CD14-positive monocyte (primary cell): ENCODE measurements around the gene EZH2. TPM values are rescaled to one million over a fixed set of nuclear protein-coding genes. Genes with fewer than 3 reads are reported as not detected.

ENCODE experiments used
- DNase-seq, 3 donors: peaks; one replicate each; pipeline ENCODE4 v3.0.0-alpha.2; 2011 to 2022
- H2AFZ ChIP-seq: 2 replicates; pipeline ENCODE4 v1.6.0; 2012; ENCODE audit warnings: mild to moderate bottlenecking, low read depth, low read length, inconsistent platforms; ENCODE audit not compliant: insufficient read depth, poor library complexity, severe bottlenecking
- H3K27ac ChIP-seq, 2 donors: 1 replicate in 1 of 2; 2 replicates in 1 of 2; pipeline ENCODE4 v1.5.1; 2012 to 2013; ENCODE audit warnings: low read length in 2 of 2, control low read depth in 1 of 2, inconsistent platforms in 1 of 2, low read depth in 1 of 2, mild to moderate bottlenecking in 1 of 2
- H3K27me3 ChIP-seq, 2 donors: one replicate each; pipeline versions ENCODE4 v1.6.0 to v1.6.1; 2011 to 2013; ENCODE audit warnings: low read length in 2 of 2; ENCODE audit not compliant: control insufficient read depth in 2 of 2, insufficient read depth in 2 of 2
- H3K36me3 ChIP-seq, 2 donors: replicated peaks in 1 of 2; 1 replicate in 1 of 2; 2 replicates in 1 of 2; pipeline versions ENCODE4 v1.5.1 to v1.6.1; 2012 to 2013; ENCODE audit warnings: low read length in 2 of 2, control low read depth in 1 of 2, inconsistent platforms in 1 of 2, mild to moderate bottlenecking in 1 of 2; ENCODE audit not compliant: insufficient read depth in 2 of 2, control insufficient read depth in 1 of 2
- H3K4me1 ChIP-seq, 2 donors: 1 replicate in 1 of 2; 2 replicates in 1 of 2; pipeline versions ENCODE4 v1.5.1 to v1.6.1; 2012 to 2013; ENCODE audit warnings: low read length in 2 of 2, control low read depth in 1 of 2, inconsistent platforms in 1 of 2, mild to moderate bottlenecking in 1 of 2, moderate library complexity in 1 of 2; ENCODE audit not compliant: insufficient read depth in 2 of 2, control insufficient read depth in 1 of 2
- H3K4me2 ChIP-seq: replicated peaks from 2 replicates; pipeline ENCODE3; 2012; ENCODE audit warnings: low read length, moderate library complexity, mild to moderate bottlenecking; ENCODE audit not compliant: poor library complexity, severe bottlenecking; ENCODE audit errors: extremely low read depth
- H3K4me3 ChIP-seq, 3 experiments: fragments of 200-600 bp in 1 of 3; sonication (generic) in 1 of 3; replicated peaks in 1 of 3; 1 replicate in 2 of 3; 2 replicates in 1 of 3; pipeline ENCODE4 v1.5.1; 2011 to 2013; ENCODE audit warnings: low read length in 3 of 3, mild to moderate bottlenecking in 3 of 3, control low read depth in 2 of 3, low read depth in 2 of 3, inconsistent platforms in 1 of 3, moderate library complexity in 1 of 3
- H3K79me2 ChIP-seq: 2 replicates; pipeline ENCODE4 v1.6.0; 2012; ENCODE audit warnings: mild to moderate bottlenecking, control low read depth, inconsistent platforms, low read length, moderate library complexity; ENCODE audit not compliant: insufficient read depth
- H3K9ac ChIP-seq: 2 replicates; pipeline ENCODE4 v1.6.0; 2017; ENCODE audit warnings: low read length, mild to moderate bottlenecking; ENCODE audit not compliant: insufficient read depth, poor library complexity, severe bottlenecking
- H3K9me3 ChIP-seq, 2 donors: replicated peaks in 1 of 2; 1 replicate in 1 of 2; 2 replicates in 1 of 2; pipeline versions ENCODE4 v1.5.1 to v1.6.1; 2012 to 2013; ENCODE audit warnings: low read length in 2 of 2, control low read depth in 1 of 2; ENCODE audit not compliant: control insufficient read depth in 1 of 2, insufficient read depth in 1 of 2
- H4K20me1 ChIP-seq: 2 replicates; pipeline ENCODE4 v1.6.0; 2012; ENCODE audit warnings: mild to moderate bottlenecking, low read length, control low read depth, moderate library complexity; ENCODE audit not compliant: insufficient read depth
- H3K27ac Mint-ChIP-seq, 7 donors: one replicate each; pipeline ENCODE4 v1.8.0; 2020; ENCODE audit warnings: mild to moderate bottlenecking in 7 of 7, mixed read lengths in 7 of 7, moderate library complexity in 6 of 7, inconsistent platforms in 2 of 7
- H3K27me3 Mint-ChIP-seq, 3 donors: one replicate each; pipeline ENCODE4 v1.8.0; 2021 to 2022; ENCODE audit warnings: low read depth in 3 of 3, mild to moderate bottlenecking in 3 of 3, mixed read lengths in 3 of 3, moderate library complexity in 3 of 3, inconsistent platforms in 1 of 3
- H3K36me3 Mint-ChIP-seq, 2 donors: one replicate each; pipeline ENCODE4 v1.8.0; 2020; ENCODE audit warnings: mixed read lengths in 2 of 2, inconsistent platforms in 1 of 2, mild to moderate bottlenecking in 1 of 2
- H3K4me1 Mint-ChIP-seq: one replicate; pipeline ENCODE4 v1.8.0; 2020; ENCODE audit warnings: mild to moderate bottlenecking, mixed read lengths
- H3K4me3 Mint-ChIP-seq, 2 donors: one replicate each; pipeline ENCODE4 v1.8.0; 2020; ENCODE audit warnings: mild to moderate bottlenecking in 2 of 2, mixed read lengths in 2 of 2, moderate library complexity in 1 of 2
- H3K9me3 Mint-ChIP-seq, 7 donors: one replicate each; pipeline ENCODE4 v1.8.0; 2020 to 2022; ENCODE audit warnings: mixed read lengths in 7 of 7, mild to moderate bottlenecking in 6 of 7, moderate library complexity in 6 of 7, inconsistent platforms in 2 of 7
- WGBS: methylation state at CpG from one replicate; pipeline ENCODE4 v1.1.5; 2013; ENCODE audit warnings: missing lambda C conversion rate; ENCODE audit not compliant: insufficient coverage; 5-methylcytosine and 5-hydroxymethylcytosine counted together
- intact Hi-C, 2 donors: fragments of 100-400 bp; cut with micrococcal nuclease; formaldehyde crosslinking; loops; one replicate each; pipeline versions ENCODE4 v1.15.0 to v1.15.1; 2023
- polyA plus RNA-seq, 3 donors: library from polyadenylated mRNA; depleted of rRNA in 1 of 3; unstranded in 2 of 3; stranded (reverse) in 1 of 3; fragments of 300-500 nt in 2 of 3; fragments of >200 nt in 1 of 3; fragmentation: Illumina TruSeq in 2 of 3; gene quantifications; 1 replicate in 2 of 3; 2 replicates in 1 of 3; pipeline ENCODE4 v1.2.3, GENCODE V29; 2012 to 2021
- TF ChIP-seq, protein P1 (sequence below): fragments of 200-600 bp; IDR thresholded peaks from one replicate; pipeline ENCODE4 v1.8.0; 2022; ENCODE audit warnings: antibody characterized with exemption, mild to moderate bottlenecking

EZH2 gene
- polyA plus RNA-seq, 3 donors, result 1.3 to 6.1 (median 1.6) TPM

DNA sequence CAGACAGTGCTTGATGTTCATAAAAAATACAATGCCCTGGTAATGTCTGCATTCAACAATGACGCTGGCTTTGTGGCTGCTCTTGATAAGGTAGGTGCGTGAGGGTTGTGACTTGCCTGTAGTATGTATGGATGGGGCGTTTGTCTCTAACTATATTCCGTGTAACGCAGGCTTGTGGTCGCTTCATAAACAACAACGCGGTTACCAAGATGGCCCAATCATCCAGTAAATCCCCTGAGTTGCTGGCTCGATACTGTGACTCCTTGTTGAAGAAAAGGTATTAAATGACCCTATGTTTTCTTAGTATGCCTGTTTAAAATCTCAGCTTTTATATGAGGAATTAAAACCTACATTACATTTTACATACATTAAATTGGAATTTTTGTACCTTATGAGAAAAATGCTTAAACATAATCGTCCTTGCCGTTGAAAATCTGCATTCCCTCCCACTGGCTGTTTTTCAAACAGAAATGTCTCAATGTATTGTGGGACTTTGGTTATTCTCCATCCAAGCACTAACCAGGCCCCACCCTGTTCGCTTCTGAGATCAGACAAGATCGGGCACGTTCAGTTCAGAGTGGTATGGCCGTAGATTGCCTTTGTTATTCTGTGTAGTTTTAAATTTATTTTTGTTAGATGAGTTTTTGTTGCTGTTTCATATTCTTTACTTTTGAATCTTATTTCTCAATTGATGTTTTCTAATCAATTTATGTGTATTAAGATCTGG is 100.1 kb downstream of the EZH2 start:
- intact Hi-C loops, result no loop called here
- Histone ChIP-seq H3K4me1 (no peaks in the 10 kb centered on the region), H3K36me3 (peaks cover 92 to 100% of the 10 kb centered on the region in 2 donors), H3K4me3 (no peak overlapping the region), H3K4me2 (no peak overlapping the region), H4K20me1 (no peaks in the 10 kb centered on the region), H2AFZ (no peak overlapping the region), H3K9ac (no peak overlapping the region), H3K27ac (no peak overlapping the region), H3K9me3 (no peaks in the 10 kb centered on the region), H3K79me2 (no peaks in the 10 kb centered on the region), H3K27me3 (no peaks in the 10 kb centered on the region)
- no peak for DNase-seq
- Mint-ChIP-seq H3K4me1 (no peaks in the 10 kb centered on the region), H3K4me3 (no peak overlapping the region), H3K36me3 (peaks cover 77 to 89% of the 10 kb centered on the region in 2 donors), H3K9me3 (peaks cover 0 to 2% (median 0%) of the 10 kb centered on the region in 7 donors), H3K27ac (no peak overlapping the region), H3K27me3 (no peaks in the 10 kb centered on the region)
- TF ChIP-seq, protein P1, sequence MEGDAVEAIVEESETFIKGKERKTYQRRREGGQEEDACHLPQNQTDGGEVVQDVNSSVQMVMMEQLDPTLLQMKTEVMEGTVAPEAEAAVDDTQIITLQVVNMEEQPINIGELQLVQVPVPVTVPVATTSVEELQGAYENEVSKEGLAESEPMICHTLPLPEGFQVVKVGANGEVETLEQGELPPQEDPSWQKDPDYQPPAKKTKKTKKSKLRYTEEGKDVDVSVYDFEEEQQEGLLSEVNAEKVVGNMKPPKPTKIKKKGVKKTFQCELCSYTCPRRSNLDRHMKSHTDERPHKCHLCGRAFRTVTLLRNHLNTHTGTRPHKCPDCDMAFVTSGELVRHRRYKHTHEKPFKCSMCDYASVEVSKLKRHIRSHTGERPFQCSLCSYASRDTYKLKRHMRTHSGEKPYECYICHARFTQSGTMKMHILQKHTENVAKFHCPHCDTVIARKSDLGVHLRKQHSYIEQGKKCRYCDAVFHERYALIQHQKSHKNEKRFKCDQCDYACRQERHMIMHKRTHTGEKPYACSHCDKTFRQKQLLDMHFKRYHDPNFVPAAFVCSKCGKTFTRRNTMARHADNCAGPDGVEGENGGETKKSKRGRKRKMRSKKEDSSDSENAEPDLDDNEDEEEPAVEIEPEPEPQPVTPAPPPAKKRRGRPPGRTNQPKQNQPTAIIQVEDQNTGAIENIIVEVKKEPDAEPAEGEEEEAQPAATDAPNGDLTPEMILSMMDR, result no peak
- 100% methylated on average over 4 of the region's 15 CpGs for WGBS

DNA sequence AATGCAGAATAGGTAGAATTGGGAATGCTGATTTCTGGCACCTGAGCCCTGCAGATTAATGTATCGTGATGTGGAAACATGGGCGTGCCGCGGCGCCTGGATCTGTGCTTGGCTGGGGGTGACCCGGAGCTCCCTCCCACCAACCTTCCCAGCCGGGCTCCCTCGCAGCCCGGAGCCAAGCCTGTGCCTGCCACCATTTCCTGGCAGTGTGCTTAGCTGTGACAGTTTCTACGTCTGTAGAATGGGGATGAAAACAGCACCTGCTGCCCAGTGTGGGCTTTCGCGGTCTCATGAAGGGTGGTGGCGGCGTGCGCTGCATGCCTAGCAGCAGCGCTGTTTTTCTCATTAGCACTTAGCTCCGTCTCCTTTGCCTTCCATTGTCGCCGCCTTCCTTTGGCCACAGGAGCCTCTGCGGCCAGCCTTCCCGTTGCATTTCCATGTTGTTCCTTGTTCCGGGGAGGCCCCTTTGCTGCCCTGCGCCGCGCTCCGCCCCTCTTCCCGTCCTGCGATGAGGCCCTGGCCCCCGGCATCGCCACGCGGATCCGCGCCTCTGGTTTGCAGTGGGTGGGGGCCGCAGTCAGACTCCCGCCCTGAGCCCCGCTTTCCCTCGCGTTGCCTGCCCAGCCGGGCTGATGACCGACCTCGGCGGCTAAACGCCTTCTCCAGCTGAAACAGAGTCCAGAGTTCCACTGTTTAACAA is 101.2 kb downstream of the EZH2 start:
- no peak overlapping the region for H3K4me2 ChIP-seq
- H3K36me3 ChIP-seq, result peaks cover 90 to 99% of the 10 kb centered on the region in 2 donors
- DNase-seq, result no peak
- Mint-ChIP-seq H3K4me1 (no peaks in the 10 kb centered on the region), H3K27me3 (no peaks in the 10 kb centered on the region), H3K27ac (no peak overlapping the region), H3K9me3 (peaks cover 0 to 2% (median 0%) of the 10 kb centered on the region in 7 donors), H3K4me3 (no peak overlapping the region), H3K36me3 (peaks cover 78 to 89% of the 10 kb centered on the region in 2 donors)
- H3K9me3 ChIP-seq, result no peaks in the 10 kb centered on the region
- H3K27me3 ChIP-seq, result no peaks in the 10 kb centered on the region
- no peak overlapping the region for H2AFZ ChIP-seq
- no peaks in the 10 kb centered on the region for H4K20me1 ChIP-seq
- H3K4me1 ChIP-seq, result no peaks in the 10 kb centered on the region
- H3K4me3 ChIP-seq, result no peak overlapping the region
- WGBS, result 96% methylated on average over 29 of the region's 44 CpGs
- TF ChIP-seq, protein P1, result no peak
- no peaks in the 10 kb centered on the region for H3K79me2 ChIP-seq
- intact Hi-C loops, result no loop called here
- H3K27ac ChIP-seq, result no peak overlapping the region
- H3K9ac ChIP-seq, result no peak overlapping the region
